Mesenteric fat pad (tissue), 1 donor: ENCODE measurements around the gene TRIM32. TPM values are rescaled to one million over a fixed set of nuclear protein-coding genes. Genes with fewer than 3 reads are reported as not detected.

Experiments used
- DNase-seq: peaks from one replicate; pipeline ENCODE4 v3.0.0-alpha.2; 2020; ENCODE audit warnings: low spot score
- total RNA-seq: library from RNA; stranded (reverse); fragmentation: NEBNext Ultra II Directional; extraction: Animal tissue kit (Norgen Biotek cat#: 25700); gene quantifications from one replicate; pipeline ENCODE4 v1.2.1, GENCODE V29; 2021
- donor health status: DM: yes; HTN: yes; CAD: no.

TRIM32 gene
- total RNA-seq, 1 donor from 2014 or later: 19.8 TPM

- no peak for DNase-seq
Observed at GRCh38 chr9:116749772-116750171, 62.7 kb downstream of the TRIM32 start.

DNA sequence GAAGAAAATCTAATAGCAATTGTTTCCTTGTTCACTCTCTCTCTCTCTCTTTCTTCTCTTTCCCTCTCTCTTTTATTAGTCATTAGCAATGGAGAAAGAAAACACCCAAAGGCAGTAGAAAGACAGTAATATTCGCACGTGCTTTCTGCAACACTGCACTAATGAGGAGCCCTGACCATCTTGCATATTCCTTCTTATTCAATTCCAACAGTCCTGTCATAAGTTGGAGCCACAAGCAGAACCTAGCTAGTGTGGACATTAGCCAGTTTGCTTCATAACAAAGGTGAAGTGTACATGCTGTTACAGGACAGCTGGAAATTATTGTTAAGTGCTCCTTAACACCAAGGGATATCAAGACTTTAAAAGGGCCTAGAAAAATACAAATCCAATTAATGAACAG, 63.4 kb downstream of the TRIM32 start:
- DNase-seq: no peak
